ENCODE measurements around the gene FOXJ1.

Gene FOXJ1

DNA sequence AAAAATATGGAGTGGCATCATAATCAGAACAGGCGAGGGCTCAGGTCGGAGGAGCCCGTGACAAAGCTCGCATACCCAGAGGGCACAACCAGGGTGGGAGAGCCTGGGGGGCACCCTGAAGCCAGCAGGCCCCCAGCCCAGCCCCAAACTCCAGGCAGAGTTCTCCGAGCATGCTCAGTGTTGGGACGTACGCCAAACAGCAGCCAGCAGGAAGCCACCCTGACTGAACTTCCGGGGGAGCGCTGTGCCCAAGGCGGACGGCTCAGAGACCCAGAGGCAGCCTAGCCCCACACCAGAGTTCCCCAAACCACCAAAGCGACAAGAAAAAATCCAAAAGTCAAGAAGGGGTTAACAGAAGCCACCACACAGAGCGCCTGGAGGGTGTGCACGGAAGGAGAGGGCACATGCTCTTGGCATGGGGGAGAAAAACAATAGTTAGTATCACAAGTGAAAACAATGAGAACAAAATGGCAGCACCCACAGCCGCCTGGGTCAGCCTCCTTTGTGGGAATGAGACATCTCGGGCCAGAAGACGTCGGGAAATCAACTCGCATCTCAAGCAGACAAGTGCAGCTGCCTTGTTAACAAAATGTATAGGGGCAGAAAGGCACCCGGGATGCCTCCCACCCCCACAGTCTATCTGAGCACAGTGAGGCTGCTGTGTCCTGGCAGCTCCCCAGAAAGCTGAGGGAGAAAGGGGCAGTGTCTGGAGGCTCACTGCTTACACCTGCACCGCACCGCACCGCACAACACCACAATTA, 49.3 kb downstream of the FOXJ1 start:
- DNase-seq (ENCODE audit: low read depth) = no peak

DNA sequence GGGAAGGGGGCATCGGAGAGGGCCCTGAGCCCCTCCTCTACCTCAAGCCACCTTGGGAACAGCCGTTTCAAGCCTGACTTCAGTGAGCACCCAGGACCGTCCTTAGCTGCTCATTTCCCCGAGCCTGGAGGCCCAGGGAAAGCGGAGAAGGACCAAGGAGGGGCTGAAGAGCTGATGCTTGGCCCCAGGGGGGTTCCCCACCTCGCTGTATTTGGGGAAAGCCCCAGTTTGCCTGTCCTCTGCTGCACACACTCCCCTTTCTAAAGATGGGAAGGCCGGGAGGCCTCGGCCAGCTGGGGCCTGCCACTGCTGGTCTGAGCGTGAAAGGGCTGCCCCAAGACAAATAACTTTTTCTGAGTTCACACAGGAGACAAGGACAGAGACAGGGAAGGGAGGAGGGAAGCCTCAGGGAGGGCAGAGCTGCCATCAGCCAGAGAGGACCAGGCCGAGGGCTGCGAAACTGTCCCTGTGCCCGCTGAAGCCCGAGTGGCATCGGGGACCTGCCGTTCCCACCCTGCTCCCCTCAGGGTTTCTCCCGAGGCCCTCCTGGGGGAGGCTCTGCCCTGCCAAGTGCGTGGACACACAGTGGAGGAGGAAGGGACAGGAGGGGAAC, 50.4 kb downstream of the FOXJ1 start:
- DNase-seq (ENCODE audit: low read depth) = no peak

- DNase-seq (ENCODE audit: low read depth) = no peak
These were observed 51.1 kb downstream of the FOXJ1 start for GRCh38 chr17:76089680-76090516.

- DNase-seq (ENCODE audit: low read depth) = no peak
These were observed 52.0 kb downstream of the FOXJ1 start for GRCh38 chr17:76088868-76089576.

- no peak for DNase-seq (ENCODE audit: low read depth)
These were observed 52.8 kb downstream of the FOXJ1 start for GRCh38 chr17:76088041-76088867.

DNA sequence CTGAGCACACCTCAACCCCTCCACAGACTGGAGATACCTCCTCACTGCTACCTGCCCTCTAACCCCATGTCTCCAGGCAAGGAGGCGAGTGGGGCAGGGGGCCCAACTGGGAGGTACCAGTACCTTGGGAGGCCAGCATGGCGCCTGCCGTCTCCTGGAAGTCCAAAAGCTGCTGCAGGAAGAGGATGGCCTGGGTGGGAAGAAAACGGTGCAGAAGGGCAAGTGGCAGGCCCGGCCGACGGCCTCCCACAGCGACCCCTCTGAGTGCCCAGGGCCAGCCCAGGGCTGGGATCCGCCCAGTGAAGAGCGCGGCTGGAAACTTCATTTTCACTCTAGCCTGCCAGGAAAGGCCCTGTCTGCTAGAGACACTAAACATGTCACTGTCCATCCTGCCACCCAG, 53.5 kb downstream of the FOXJ1 start:
- DNase-seq (ENCODE audit: low read depth) = no peak

GRCh38 chr17:76086384-76086783, 54.7 kb downstream of the FOXJ1 start:
- DNase-seq (ENCODE audit: low read depth) = no peak

Measured in HS-5 (cell line).